Epithelial cell of prostate (primary cell): Measurements from ENCODE around the gene PTOV1.

ENCODE experiments used
- DNase-seq: peaks from one replicate; pipeline ENCODE4 v3.0.0-alpha.2; 2011; ENCODE audit warnings: low read depth, low spot score
- H3K27ac ChIP-seq: fragments of 450-650 bp; 2 replicates; pipeline ENCODE4 v1.5.1; 2017; ENCODE audit warnings: mild to moderate bottlenecking

Gene PTOV1

DNA sequence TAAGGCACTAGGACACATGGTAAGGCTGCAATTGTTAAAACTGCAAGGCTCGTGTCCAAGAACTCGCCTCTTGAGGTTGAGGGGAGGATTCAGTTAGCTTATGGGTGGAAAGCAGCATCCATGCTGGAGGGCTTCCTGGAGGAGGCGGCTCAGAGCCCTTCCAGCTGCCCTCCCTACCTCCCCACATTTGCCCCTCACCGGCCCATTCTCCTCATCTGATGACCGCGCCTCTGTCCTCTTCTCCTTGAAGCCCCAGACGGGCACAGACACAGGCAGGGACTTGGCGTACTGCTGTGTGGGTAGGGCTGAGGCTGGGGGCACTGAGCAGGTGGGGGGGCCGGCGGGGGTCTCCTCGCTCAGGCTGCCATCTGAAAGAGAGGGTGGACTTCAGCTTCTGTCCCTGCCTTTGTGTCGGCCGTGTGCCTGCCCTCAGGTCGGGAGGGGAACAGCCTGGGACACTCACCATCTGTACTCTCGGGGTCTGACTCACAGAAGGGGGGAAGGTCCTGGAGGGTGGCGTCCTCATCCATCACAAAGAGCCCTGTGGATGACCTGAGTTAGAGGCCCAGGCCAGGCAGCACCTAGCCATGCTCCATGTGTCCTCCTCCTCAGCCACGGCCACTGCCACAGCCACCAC, 20.5 kb downstream of the PTOV1 start:
- DNase-seq = no peak
- no peak overlapping the region for H3K27ac ChIP-seq

DNA sequence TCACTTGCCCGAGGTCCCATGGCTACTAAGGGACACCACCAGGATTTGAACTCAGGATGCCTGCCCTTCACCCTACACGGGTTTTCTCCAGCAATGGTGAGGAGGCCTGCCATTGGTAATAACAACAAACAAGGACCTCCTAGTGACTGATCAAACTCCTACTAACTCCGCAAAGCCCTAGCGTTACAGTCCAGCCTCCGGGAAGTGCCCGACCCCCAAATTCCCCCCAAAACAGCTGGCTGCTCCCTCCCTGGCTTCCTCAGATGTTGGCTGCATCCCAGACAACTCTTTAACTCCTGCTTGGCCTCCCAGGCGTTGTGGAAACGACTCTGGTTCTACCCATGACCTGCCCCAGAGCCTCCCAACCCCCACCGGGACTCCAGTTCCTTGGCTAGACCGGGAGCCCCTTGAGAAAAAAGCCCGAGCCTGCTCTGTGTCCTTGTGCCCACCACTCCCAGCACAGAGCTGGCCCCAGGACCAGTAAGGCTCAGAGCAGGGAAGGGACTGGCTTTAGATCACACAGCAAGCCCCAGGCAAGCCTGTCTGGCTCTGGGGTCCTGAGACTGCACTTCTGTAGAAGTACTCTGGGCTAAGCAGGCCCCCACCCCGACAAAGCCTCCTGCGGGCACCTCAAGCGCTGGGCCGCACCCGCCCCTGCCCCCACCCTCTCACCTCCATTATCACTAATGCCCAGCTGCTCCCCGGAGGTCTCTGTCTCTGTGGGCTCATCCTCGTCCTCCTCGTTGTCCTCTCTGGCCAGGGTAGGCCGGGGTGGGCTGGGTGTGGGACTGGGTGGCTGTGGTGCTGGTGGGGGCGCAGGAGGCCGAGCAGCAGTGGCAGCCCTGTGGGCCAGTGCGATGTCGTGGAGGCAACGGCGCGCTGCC, 21.5 kb downstream of the PTOV1 start:
- no peak overlapping the region for H3K27ac ChIP-seq
- DNase-seq = no peak

DNA sequence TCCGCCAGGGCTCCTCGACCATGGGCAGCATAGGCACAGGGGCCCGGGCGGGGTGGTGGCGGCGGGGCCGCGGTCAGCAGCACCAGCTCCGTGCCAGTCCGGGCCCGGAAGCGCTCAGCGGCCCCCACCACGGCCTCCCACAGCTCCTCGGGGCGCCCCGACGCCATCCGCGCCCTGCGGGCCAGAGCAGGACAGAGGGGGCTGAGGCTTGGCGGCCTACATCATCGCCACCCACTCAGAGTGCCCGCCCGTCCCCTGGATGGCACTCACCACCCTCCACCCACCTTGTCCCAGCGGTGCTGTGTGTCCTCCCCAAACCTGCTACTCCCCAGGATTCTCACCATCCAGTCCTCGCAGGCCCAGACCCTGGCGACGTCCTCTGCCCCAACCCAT, 22.2 kb downstream of the PTOV1 start:
- no peak for DNase-seq
- H3K27ac ChIP-seq = no peak overlapping the region

DNA sequence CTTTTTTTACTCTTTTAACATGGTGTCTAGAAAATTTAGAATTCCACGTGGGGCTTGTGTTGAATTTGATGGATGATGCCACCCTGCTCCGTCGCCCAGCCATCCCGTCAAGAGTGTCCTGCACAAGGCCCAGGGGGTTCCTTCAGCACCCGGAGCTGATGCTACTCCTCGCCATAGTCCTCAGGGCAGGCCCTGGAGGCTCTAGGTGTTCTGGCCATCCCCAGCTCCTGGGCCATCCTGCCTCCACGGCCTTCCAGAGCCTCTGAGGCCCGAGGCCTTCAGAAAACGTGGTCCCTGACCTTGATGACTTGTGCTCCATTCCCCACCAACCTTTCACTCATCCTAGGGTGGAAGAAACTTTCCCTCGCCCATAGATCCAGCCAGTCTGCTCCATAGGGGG, 22.9 kb downstream of the PTOV1 start:
- no peak overlapping the region for H3K27ac ChIP-seq
- no peak for DNase-seq

DNA sequence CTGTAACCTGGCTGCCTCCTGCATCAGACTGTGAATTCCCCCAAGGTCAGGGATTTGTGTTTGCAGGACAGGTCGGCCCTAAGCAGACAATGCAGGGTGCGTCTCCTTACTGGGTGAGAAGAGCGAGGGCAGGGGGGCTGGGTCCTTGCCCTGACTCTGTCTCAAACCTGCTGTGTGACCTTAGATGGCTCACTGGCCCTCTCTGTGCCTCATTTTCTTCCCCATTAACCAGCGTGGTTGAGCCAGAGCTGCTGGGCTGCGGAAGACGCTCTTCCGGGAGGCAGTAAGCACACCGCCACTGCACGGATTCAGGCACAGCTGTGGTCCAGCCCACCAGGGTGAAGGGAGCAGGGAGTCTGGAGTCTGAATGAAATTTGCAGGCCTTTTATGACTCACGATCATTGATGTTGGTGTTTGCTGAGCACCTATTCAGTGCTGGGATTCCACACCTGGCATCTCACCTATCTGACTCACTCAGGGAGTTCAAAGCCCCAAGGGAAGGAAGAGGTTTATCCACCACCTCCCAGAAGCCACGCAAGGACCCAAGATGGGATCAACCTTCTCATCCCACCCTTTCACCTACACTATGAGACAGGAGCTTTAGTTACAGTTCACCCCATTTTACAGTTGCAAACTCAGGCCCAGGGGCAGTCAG, 23.7 kb downstream of the PTOV1 start:
- peak overlapping the region; percentile 94 for H3K27ac ChIP-seq
- peak; percentile 24 for DNase-seq

DNA sequence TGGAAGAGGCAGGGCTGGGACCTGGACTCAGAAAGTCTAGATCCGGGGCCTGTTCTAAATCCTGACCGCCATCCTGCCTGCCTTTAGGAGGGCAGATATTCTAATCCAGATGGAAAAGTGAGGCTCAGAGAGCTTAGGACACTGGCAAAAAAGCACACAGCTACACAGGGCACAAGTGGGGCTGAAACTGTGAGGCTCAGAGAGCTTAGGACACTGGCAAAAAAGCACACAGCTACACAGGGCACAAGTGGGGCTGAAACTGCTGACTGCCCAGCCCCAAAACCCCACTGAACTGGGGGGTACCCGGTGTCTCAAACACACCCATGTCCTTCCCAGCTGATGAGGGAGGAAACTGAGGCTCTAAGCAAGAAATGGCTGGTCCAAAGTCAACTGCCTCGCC, 24.2 kb downstream of the PTOV1 start:
- H3K27ac ChIP-seq = peak overlapping the region; percentile 94
- DNase-seq = no peak

DNA sequence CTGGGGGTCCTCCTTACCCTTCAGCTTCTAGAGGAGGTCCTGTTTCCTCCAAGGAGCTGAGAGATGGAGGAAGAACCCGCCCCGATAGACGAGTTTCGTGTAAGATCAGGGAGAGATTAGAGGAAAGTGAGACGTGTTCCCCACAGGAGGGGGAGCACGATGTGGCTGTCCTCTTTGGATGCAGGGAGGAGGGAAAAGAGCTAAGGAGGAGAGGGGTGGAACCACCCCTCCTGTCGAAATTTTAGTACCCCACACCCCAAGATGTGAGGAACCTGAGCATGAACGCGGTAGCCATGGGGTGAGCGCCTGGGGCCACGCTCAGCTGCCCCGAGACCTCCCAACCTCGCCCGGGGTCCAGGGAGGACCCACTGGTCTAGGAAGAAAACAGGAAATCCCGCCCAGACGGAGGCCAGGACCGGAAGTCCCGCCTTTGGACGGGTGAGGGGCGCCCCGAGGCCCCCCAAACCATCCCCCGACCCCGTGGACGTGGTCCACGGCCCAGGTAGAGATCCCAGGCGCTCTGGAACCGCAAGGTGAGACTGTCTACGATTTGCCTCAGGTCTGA, 25.0 kb downstream of the PTOV1 start:
- peak overlapping the region; percentile 94 for H3K27ac ChIP-seq
- DNase-seq = no peak

DNA sequence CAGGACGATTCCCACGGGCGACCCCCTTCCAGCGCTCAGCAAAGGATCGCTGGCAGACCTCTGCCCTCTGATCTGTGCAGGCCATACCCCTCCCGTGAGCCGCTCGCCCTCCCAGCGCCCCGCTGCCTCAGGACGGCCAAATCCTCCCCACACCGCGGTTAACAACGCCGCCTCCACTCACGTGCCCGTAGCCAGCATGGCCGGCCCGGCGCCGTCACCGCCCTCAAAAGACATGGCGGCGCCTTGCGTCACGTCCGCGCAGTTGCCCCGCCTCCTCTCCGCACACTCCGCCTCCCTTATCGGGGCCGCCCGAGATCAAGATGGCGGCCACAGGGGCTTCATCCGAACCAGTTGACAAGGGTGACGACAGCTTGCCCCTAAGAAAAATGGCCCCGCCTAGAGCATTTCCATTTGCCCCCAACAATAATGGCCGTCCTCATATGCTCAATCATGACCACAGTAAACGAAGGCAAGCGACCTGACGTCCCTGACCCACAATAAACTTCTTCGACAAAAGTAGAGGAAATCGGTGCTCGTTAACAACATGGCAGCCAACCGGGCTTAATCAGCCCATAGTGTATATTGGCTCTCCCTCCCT, 25.6 kb downstream of the PTOV1 start:
- DNase-seq = peak; percentile 95

DNA sequence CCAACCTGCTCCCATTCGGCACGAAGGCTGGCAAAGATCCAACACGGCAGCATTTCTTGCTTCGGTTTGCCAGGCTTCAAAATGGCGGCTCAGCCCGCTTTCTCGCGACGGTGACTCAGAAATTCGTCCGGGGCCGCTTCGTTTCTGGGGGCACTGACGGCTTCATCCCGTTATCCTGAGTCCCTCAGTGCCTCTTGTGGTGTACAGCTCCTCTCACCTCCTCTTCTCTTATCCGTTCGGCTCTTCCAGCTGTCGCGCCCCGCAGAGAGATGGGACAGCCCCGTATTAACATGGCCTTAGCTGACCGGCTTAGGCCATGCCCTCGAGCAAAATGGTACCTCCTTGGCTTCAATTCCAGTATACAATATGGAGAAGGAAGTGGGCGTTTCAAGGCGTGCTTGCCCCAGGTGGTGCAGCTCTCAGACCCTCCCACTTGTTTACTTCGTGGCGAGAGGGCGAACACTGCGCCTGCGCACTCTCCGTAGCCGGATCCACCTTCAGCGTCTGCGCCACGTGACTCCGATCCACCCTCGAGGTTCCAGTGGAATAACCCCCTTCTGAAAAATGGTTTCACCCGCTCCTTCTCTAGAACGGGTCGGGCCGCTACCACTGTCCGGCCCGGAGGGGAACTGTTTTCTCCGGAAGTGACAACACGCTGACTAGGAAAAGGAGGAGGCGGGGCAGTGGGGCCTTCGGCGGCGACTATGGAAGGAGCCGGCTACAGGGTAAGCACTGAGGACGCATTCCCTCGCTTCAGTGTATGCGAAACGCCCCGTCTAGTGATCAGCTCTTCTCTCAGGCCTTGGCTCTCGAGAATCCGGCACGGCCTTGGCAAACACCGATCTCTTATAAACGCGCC, 26.3 kb downstream of the PTOV1 start, which contains the start of the genes AKT1S1 and TBC1D17:
Gene AKT1S1 (minus strand): TSS at position 336 of the 859 bp plus-strand sequence. CDS start 4,060 bp downstream, outside the sequence.
Gene TBC1D17 (plus strand): TSS at position 683 of the 859 bp plus-strand sequence. CDS start 22 bp downstream, at position 705.
- peak within 1 kb of the TSS; percentile 94 for H3K27ac ChIP-seq
- peak; percentile 100 for DNase-seq

More for the DNA sequence above, 25.6 kb downstream of the PTOV1 start:
- peak overlapping the region; percentile 94 for H3K27ac ChIP-seq

DNA sequence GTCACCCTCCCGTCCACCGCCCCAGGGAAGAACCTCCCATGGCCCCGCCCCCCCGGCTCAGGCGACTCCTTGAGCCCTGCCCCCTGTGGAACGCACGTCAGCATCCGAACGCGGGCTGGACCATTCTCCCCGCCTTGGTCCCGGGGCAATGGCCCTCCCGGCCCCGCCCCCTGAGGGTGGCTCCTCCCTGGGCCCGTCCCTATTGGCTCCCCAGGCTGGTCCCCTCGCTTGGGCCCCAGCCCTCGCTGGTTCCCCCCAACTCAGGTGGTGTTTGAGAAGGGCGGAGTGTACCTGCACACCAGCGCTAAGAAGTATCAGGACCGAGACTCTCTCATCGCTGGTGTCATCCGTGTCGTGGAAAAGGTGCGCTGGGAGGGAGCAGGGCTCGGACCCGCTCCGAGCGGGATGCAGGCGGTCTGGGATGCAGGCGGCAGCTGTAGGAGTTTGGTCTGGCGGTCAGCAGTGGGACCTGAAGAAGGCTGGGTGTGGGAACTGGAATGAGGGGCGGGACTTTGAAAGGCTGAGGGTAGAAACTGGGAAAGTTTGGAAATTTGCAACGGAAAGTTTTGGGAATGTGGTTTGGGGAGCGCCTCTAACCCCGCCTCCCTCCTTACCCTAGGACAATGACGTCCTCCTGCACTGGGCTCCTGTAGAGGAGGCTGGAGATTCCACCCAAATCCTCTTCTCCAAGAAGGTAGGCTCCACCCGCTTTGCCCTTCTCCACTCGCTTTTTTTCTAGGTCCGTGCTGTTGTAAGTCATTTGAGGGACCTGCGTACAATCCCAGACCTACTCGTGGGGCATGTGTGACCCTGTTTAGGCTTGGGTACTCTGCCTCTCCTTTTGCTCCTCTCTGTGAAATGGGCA, 27.2 kb downstream of the PTOV1 start:
- peak; percentile 80 for DNase-seq
- H3K27ac ChIP-seq = peak overlapping the region; percentile 94

DNA sequence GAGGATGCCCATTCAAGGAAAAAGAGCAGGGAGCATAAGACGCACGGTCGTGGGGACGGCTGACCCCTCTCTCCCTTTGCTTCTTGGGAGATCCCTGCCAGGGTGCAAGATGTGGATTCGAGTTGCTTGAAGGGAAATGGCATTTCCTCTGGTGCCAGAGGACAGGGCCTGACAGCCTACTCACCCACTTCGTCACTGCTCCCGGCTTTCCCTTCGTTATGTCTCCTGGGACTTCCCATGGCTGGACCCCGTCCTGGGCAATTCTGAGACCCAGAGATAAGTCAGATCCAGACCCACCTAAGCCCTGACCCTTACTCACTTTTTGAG, 27.7 kb downstream of the PTOV1 start:
- no peak for DNase-seq
- no peak overlapping the region for H3K27ac ChIP-seq

DNA sequence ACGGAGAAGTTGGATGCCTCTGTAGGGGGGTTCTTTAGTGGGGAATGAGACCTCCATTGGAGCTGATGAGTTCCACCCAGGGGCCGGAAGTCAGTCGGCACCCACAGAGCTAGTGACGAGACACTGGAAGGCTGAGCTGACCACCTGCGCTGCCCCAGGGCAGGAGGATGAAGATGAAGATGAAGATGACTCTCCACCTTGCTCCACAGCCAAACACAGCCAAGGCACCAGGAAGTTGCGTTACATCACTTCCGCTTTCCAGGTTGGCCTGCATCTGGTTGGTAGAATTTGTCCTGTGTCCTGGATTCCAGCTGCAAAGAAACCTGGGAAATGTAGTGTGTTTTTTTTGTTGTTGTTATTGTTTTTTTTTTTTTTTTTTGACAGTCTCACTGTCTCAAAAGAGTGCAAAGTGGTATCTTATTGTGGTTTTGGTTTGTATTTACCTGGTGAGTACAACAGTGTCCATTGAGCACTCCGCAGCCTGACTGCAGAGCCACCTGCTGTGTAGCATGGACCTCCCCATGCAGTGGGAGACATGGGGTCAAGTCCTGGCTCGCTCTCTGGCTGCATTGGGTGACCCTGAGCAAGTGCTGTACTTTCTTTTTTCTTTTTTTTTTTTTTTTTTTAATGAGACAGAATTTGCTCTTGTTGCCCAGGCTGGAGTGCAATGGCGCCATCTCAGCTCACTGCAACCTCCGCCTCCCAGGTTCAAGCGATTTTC, 28.4 kb downstream of the PTOV1 start:
- H3K27ac ChIP-seq = no peak overlapping the region
- no peak for DNase-seq

DNA sequence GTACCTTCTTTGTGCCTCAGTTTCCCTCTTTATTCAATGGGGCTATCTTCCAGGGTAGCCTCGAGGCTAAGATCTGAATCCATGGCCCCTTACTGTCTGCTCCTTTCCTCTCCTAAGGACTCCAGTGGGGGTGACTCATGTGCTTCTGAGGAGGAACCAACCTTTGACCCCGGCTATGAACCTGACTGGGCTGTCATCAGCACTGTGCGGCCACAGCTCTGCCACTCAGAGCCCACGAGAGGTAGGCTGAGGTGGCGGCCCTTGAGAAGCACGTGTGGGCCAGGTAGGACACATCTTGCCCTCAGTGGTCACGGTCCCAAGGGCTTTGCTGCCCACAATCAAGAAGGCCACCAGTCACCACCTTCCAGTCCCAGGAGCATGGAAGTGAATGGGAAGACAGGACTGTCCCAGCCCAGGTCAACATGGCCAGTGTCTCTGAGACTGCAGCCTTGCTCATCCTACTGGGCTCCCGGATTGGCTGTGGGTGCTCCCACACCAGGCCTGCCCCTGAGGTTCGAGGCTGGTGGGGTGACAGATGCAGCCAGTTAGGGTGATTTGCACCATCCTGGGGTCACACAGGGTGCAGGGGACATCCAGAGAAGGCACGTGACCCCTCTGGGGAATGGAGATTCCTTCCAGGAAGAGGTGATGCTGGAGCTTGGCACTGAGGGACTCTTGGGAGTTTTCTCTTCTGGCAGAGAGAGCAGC, 29.4 kb downstream of the PTOV1 start:
- DNase-seq = no peak
- H3K27ac ChIP-seq = no peak overlapping the region

DNA sequence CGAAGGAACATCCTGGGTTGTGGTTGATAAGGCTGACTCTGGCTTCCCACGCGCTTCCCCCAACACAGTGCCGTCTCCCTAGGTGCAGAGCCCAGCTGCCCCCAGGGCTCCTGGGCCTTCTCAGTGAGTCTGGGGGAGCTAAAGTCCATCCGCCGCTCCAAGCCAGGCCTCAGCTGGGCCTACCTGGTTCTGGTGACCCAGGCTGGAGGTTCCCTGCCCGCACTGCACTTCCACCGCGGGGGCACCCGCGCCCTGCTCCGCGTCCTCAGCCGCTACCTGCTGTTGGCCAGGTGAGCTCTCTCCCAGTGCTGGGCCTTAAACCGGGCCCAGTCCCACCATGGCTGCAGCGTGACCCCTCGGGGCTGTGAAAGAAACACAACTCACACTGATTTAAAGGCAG, 30.2 kb downstream of the PTOV1 start:
- no peak for DNase-seq
- no peak overlapping the region for H3K27ac ChIP-seq

DNA sequence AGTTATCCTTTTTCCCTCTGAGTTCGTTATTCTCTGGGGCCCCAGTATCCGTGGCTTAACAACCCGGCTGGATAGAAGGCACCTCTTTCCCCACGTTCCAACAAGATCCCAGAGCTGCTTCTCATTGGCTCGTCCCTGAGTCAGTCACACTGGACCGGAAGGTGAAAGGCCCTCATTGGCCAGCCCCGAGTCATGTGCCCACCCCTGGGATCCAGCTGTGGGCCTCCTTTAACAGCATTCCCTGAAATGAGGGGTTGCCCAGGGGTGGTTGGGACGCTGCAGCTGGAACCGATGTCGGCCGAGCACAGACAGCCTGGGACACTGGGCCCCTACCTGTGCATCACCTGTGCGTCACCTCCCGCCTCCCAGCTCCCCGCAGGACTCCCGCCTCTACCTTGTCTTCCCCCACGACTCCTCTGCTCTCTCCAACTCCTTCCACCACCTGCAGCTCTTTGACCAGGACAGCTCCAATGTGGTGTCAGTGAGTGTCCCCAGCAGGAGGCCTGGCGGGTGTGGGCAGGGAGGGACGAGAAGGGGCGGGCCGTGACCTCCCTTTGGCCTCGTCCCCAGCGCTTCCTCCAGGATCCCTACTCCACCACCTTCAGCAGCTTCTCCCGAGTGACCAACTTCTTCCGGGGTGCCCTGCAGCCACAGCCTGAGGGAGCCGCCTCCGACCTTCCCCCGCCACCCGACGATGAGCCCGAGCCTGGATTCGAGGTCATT, 30.9 kb downstream of the PTOV1 start:
- H3K27ac ChIP-seq = no peak overlapping the region
- no peak for DNase-seq

DNA sequence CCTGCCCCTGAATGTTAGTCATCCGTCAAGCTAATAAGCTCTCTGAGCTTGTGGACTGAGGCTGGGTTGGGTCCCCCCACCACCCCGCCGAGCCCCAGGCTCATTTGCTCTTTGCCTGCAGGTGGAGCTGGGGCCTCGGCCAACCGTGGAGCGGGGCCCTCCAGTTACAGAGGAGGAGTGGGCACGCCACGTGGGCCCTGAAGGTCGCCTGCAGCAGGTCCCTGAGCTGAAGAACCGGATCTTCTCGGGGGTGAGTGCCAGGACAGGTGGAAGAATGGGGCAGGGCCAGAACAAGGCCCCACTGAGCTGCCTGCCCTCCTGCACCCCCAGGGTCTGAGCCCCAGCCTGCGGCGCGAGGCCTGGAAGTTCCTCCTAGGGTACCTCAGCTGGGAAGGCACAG, 31.7 kb downstream of the PTOV1 start:
- DNase-seq = no peak
- no peak overlapping the region for H3K27ac ChIP-seq

DNA sequence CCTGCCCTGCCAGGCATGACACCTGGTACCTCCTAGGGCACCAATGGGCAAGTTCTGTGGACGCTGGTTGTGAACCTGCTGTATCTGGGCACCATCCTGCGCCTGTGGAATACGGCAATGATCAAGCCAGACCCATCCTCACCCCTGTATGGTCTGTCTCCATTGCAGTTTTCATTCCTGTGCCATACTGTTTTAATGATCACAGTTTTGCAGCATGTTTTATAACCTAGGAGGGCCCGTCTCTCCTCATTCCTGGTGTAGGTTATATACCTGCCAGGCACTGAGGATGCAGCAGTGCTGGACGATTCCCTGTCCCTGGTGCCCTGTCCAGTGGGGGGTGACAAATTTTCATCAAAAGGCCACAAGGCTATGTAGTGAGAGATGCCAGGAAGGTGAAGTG, 32.1 kb downstream of the PTOV1 start:
- no peak for DNase-seq
- no peak overlapping the region for H3K27ac ChIP-seq
